ENCODE measurements around the gene SMAGP. TPM values are rescaled to one million over a fixed set of nuclear protein-coding genes. Genes with fewer than 3 reads are reported as not detected.

Gene SMAGP
- total RNA-seq, 4 donors from 2014 or later: 29.5 to 144 (median 104) TPM

GRCh38 chr12:51195841-51196240 lies 74.4 kb downstream of the SMAGP start:
- no peak for TF ChIP-seq EP300 (IDR thresholded peaks at IDR 0.05; ENCODE audit: low read depth)
- no peak for TF ChIP-seq CTCF (IDR thresholded peaks at IDR 0.05)
- no peak for TF ChIP-seq POLR2A (IDR thresholded peaks at IDR 0.05)
- TF ChIP-seq POLR2AphosphoS5 (IDR thresholded peaks at IDR 0.05): no peak
- in situ Hi-C loops (cut with MboI; ENCODE audit: low pct_ligation_motif_present in 1 of 4, low pct_unique_long_range_greater_than_20kb in 1 of 4, low sequenced_read_pairs in 3 of 4): no loop called here
- Histone ChIP-seq H3K4me1 (no peaks in the 10 kb centered on the region), H3K27me3 (no peaks in the 10 kb centered on the region), H3K36me3 (no peaks in the 10 kb centered on the region), H3K4me3 (no peak overlapping the region), H3K27ac (no peak overlapping the region), H3K9me3 (no peaks in the 10 kb centered on the region)
- WGBS, 2 donors (ENCODE audit: low coverage in 1 of 2): 88% methylated on average over 2 of the region's 7 CpGs; no CpG with 5 or more reads in 1 of the 2 donors
- intact Hi-C loops (cut with DNase I; ENCODE audit: low total_unique reads): no loop called here
- DNase-seq: no peak

Other genes with a start within 250 kb of the SMAGP start
- gene SLC11A2, start 244.0 kb downstream of the SMAGP start, total RNA-seq: 10 to 100 TPM in 3 of 4 donors, 1 to 10 TPM in 1; 9.7 to 48.7 (median 42.5) TPM
- 100 to 1,000 TPM in 1 of 4 donors, 10 to 100 TPM in 3; 45.3 to 109 (median 88.9) TPM for gene LETMD1, start 222.1 kb downstream of the SMAGP start, total RNA-seq
- 10 to 100 TPM; 14.3 to 69.6 (median 25.5) TPM for gene CSRNP2, start 186.8 kb downstream of the SMAGP start, total RNA-seq
- 10 to 100 TPM; 13.5 to 20.5 (median 15.4) TPM for gene TFCP2, start 97.3 kb downstream of the SMAGP start, total RNA-seq
- gene POU6F1, start 52.4 kb downstream of the SMAGP start, total RNA-seq: 1 to 10 TPM; 3.7 to 6.5 (median 6.1) TPM
- 100 to 1,000 TPM; 106 to 429 (median 233) TPM for gene DAZAP2, start 31.6 kb downstream of the SMAGP start, total RNA-seq
- gene BIN2, start 53.8 kb upstream of the SMAGP start, total RNA-seq: 10 to 100 TPM in 2 of 4 donors, 1 to 10 TPM in 2; 4.0 to 28.8 (median 9.0) TPM
- gene CELA1, start 76.3 kb upstream of the SMAGP start, total RNA-seq: not detected
- gene GALNT6, start 121.0 kb upstream of the SMAGP start, total RNA-seq: 10 to 100 TPM; 17.5 to 52.7 (median 26.8) TPM
- gene SLC4A8, start 154.4 kb upstream of the SMAGP start, total RNA-seq: 1 to 10 TPM in 2 of 4 donors, under 1 TPM in 1, not detected in 1; 0.64 to 2.2 (median 1.1) TPM